Activated effector memory CD4-positive, alpha-beta T cell treated with anti-CD3 and anti-CD28 coated beads, Interleukin-2, amount 50 U/mL, for 16 hours (primary cell): Measurements from ENCODE around the gene TRIM33.

Experiments
- DNase-seq: peaks from one replicate; pipeline ENCODE4 v3.0.0-alpha.2; 2020

The TRIM33 gene

DNA sequence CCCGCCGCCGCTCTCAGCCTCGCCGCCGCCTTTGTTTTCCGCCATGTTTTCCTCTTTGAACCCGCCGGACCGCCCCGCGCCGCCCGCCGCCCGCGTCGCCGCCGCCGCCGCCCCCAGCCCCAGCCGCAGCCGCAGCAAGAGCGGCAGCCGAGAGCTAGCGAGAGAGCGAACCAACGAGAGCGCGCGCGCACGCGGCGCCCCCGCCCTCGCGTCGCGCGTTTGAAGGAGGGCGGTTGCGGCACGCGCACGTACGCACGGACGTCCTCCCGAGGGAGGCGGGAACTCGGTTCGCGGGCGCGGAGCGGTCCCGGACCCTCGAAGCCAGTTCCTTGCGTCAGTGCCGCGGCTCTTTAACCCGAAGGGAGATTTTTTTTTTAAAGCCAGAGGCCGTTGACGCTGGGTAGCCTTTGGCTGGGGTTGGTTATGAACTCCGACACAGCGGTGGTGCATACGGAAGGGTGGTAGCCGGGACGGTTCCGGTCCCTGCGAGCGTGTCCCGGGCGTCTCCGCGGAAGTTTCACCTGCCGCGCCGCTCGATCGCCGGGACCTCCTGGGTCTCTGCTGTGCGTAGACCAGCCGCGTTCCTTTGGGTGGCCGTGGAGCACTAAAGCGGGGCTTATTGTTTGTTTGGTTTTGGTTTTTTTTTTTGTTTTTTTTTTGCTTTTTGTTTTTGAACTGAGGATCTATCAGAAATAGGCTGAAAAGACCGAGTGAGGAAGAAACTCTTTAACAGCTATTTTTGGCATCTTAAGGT is at the start of gene TRIM33:
TRIM33 (minus strand) TSS at position 172 of the 754 bp plus-strand sequence; CDS start at position 45, 127 bp downstream.
- peak; percentile 97 for DNase-seq

DNA sequence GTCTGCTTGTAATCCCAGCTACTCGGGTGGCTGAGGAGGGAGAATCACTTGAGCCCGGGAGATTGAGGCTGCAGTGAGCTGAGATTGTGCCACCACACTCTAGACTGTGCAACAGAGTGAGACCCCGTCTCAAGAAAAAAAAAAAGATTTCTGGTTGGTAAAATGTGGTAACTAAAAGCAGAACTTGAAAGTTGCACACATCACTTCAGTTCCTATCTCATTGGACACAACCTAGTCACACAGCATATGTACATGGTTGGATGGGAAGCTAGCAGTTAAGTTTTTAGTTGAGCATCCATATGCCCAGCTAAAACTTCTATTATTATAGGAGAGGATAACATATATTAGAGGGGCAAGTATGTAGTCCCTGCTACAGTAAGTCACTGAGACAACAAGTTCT is 48.4 kb upstream of the TRIM33 start:
- no peak for DNase-seq

GRCh38 chr1:114558544-114558943 is 47.5 kb upstream of the TRIM33 start:
- no peak for DNase-seq

- no peak for DNase-seq
Observed at GRCh38 chr1:114554577-114554976, 43.6 kb upstream of the TRIM33 start.

DNA sequence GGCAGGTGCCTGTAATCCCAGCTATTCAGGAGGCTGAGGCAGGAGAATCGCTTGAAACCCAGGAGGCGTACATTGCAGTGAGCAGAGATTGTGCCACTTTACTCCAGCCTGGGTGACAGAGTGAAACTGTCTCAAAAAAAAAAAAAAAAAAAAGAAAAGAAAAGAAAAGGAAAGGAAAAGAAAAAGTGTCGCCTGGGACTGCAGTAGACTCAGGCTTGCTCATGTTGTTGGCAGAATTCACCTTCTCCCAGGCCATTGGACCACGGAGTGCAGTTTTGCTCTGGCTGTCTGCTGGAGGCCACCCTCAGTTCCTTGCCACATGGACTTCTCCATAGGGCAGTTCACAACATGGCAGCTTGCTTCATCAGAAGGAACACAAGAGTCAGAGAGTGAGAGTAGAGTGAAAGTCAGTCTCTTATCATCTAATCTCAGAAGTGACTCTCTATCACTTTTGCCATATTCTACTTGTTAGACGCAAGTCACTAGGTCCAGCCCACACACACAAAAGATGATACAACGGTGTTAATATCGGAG is 41.2 kb upstream of the TRIM33 start:
- no peak for DNase-seq

DNA sequence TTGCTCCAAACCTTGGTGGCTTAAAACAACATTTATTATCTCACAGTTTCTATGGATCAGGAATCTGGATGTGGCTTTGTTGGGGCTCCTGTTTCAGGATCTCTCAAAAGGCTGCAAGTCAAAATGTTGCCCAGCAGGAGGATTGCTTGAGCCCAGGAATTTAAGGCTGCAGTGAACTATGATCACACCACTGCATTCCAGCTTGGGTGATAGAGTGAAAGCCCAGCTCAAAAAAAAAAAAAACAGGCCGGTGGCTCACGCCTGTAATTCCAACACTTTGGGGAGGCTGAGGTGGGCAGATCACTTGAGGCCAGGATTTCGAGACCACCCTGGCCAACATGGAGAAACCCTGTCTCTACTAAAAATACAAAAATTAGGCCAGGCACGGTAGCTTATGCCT is 40.4 kb upstream of the TRIM33 start:
- no peak for DNase-seq

DNA sequence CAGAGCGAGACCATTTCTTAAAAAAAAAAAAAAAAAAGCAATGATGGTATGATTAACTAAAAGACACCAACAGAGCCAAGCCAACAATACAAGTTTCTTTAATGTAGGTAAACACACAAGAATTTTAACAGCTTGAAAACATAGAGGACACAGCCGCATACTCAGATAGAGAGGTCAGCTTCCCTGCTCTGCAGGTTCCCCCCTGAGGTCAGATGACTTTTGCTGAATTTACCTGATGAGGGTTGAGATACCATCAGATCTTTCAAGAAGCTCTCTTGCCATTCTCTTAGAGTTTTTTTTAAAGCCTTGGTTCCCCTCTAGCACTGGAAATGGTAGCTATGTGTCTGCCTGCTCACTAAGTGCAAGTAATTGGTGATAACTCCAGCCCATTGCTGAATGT is 39.3 kb upstream of the TRIM33 start:
- no peak for DNase-seq

GRCh38 chr1:114549137-114549536 is 38.1 kb upstream of the TRIM33 start:
- DNase-seq = no peak

DNA sequence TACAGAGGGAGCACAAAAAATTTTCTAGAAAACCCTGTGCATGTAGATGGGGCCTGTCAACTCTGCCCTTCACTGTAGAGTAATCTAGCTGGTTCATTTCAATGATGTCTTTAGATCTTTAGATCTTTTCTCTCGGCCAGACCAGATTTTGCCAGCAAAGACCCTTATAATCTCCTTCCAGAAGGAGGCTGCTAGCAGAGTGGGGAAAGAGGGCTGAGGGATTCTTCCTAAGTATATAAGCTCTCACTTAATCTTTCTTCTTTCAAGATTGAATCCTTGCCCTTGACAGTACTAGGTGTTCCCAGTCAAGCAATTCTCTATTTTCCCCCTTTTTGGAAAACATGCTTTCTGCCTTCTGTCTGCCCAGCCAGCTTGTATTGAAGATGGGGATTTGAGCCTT is 36.1 kb upstream of the TRIM33 start:
- DNase-seq = no peak

GRCh38 chr1:114545796-114546195 is 34.8 kb upstream of the TRIM33 start:
- no peak for DNase-seq

DNA sequence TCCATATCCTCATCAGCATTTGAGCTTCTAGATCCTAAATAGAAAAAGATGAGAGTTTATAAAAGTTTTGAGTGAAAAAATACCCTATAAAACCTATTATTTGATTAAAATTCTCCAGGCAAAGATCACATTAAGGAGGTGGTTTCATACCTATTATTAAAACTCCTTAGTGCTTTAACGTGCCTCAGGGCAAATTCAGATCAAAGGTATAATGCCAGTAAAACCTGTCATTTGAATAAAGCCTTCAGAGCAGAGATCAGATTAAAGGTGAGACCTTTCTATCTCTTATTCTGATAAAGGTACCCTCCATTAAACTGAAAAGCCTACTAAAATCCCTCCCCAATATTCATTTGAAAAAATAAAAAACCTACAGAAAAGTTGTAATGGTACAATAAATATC is 34.3 kb upstream of the TRIM33 start:
- DNase-seq = no peak

GRCh38 chr1:114540821-114541220 is 29.8 kb upstream of the TRIM33 start:
- no peak for DNase-seq

DNA sequence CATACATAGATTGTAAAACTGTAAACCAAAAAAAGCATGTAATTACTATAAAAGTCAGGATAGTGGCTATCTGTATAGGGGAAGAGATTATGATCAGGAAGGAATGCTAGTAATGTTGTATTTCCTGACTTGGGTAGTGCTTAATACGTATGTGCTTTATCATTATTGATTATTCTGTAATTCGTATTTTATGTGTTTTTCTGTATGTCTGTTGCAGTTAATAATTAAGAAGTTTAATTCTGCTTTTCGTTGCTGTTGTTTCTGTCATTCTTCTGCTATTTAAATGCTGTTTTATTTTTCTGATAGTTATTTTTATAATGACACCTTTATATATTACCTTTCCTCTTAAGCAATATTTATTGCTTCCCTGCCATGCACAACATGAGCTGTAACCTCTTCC is 29.3 kb upstream of the TRIM33 start:
- DNase-seq = no peak

DNA sequence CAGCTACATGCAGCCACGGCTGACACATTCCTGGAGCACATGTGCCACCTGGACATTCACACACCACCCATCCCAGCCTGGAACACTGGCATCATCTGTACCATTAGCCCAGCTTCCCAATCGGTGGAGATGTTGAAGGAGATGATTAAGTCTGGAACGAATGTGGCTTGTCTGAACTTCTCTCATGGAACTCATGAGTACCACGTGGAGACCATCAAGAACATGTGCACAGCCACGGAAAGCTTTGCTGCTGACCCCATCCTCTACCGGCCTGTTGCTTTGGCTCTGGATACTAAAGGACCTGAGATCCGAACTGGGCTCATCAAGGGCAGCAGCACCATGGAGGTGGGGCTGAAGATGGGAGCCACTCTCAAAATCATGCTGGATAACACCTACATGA is 25.0 kb upstream of the TRIM33 start:
- no peak for DNase-seq

DNA sequence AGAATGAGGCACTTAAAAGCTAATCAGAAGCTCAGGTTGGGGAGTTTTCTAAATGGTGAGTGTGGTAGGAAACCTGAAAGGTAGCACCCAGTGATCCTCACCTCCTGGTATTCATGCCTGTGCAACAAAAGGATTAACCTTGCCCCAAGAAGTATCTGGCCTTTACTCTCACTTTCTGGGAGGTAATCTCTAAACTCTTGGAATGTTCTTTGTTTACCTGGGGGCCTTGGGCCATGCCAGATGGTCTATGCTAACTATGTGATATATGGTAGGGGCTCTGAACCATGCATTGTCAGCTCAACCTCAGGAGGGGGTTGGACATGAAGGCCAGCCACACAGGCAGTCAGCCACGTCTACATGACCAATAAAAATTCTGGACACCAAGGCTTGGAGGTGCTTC is 24.4 kb upstream of the TRIM33 start:
- DNase-seq = no peak

DNA sequence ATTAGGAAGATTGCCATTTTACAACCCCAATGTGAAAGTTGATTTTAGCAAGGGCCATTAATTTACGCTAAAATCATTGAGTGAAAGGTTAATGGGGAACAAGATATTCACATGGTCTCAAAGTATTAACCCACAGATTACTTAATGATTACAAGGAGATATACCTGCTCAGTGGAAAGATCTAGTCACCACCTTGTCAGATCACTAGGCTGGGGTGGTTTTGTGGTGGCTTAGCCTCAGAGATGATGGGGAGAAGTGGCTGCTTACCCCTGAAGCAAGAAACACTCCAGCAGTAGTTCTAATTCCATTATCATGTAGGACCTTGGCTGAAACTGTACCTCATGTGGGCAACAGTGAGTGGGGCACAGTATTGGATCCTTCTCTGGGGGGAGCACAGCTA is 20.1 kb upstream of the TRIM33 start:
- no peak for DNase-seq

- no peak for DNase-seq
Observed at GRCh38 chr1:114530224-114530623, 19.2 kb upstream of the TRIM33 start.

- DNase-seq = no peak
Observed at GRCh38 chr1:114524944-114525343, 13.9 kb upstream of the TRIM33 start.

GRCh38 chr1:114522264-114522575 is 11.2 kb upstream of the TRIM33 start:
- DNase-seq = no peak

DNA sequence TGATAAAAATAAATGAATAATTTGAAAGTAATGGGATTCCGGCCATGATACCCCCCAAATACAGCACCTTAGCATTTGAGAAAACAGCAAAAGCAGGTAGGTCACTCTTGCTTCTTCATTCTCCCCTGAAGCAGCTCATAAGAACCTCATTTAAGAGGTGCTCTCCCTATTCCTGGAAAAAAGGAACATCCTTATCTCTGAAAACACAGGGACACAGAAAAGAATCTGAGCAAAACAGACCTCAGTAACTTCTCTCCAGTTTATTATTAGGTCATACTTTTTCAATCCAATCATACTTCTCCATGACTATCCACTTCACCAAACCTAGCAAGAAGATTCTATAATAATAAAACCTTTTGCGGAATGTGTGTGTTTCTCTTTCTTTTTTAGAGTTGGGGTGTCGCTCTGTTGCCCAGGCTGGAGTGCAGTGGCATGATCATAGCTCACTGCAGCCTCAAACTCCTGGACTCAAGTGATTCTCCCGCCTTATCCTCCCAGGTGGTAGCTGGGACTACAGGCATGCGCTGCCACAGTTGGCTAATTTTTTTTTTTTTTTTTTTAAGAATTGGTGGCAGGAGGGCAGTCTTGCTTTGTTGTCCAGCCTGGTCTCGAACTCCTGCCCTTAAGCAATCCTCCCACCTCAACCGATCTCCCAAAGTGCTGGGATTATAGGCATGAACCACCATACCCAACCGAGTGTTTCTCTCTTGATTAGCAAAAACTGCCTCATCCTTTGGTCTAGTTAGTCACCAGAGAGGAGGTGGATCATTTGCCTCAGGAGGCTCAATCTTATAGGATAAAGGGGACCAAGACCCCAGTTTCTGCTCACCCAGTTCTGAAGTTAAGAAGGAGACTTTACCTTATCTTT is 10.6 kb upstream of the TRIM33 start:
- no peak for DNase-seq

DNA sequence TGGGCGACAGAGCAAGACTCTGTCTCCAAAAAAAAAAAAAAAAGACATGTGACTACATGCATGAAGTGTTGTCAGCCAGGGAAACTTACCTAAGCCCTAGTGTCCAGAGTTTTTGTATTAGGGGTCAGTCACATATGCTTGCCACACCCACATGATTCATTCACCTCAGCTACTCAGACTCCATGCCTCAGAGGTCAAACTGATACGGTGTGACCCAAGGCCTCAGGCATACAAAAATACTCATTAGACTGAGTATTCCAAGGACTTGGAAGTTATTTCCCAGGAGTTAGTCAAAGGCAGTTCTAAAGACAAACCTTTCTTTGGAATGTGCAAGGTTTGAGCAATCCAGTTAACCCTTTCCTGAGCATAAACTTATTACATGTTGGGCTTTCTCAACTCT is 6.3 kb upstream of the TRIM33 start:
- no peak for DNase-seq

DNA sequence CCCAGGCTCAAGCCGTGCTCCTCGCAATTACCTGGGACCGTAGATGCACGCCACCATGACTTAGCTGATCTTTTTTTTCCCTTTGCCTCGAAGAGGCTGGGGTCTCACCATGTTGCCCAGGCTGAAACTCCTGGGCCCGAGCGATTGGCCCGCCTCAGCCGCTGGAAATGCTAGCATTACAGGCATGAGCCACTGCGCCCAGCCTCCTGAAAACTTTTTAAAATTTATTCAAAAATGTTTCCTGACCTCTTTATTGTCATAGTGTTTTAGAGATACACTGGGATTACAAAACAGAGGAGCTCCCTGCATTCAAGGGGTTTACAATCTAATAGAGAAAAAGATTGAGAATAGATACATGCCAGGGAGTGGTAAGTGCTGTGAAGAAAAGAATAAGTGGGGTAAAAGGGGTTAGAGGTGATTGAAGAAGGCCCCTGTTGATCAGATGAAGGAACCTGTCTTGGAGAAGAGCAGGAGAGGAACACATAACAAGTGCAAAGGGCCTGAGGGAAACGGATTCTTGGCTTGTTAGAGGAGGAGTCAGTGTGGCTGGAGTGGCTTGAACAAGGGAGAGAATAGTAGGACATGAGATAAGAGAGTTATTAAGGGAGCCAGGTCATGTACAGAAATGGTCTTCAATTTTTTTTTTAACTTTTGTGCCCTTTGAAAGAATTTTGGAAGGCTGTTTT is 1.7 kb upstream of the TRIM33 start:
- no peak for DNase-seq

- DNase-seq = peak; percentile 81
Observed at GRCh38 chr1:114510274-114511031, 550 bp downstream of the TRIM33 start.
